HCT116 (cell line): ENCODE measurements around the gene SPG11. TPM values are rescaled to one million over a fixed set of nuclear protein-coding genes. Genes with fewer than 3 reads are reported as not detected.

Experiments
- ATAC-seq: fragments of 200-7000 bp; cut with Tn5 transposase; 2 replicates; pipeline ENCODE4 v1.9.1; 2020; ENCODE audit warnings: mild to moderate bottlenecking, moderate library complexity
- BruUV-seq: library from RNA; stranded (reverse); fragments of 400-500 nt; replicated peaks from 2 replicates; lab custom pipeline; 2021; lab: Mats Ljungman, UMichigan
- CTCF ChIA-PET: fragments of 300-600 bp; sonication (Branson Sonifier 250); formaldehyde crosslinking; loops from one replicate; lab custom pipeline; 2021; ENCODE audit warnings: antibody characterized with exemption; lab: Charles Lee
- POLR2A ChIA-PET: fragments of 300-600, 350-600 bp; sonication (Branson Sonifier 250); formaldehyde crosslinking; loops from one replicate; lab custom pipeline; 2021; ENCODE audit warnings: antibody characterized with exemption; lab: Charles Lee
- RAD21 ChIA-PET, 2 experiments: fragments of 300-600 bp; sonication (Branson Sonifier 250); formaldehyde crosslinking; loops; one replicate each; lab custom pipeline; 2023; ENCODE audit warnings: low total read pairs in 2 of 2; ENCODE audit not compliant: uncharacterized antibody in 2 of 2, unreplicated experiment in 2 of 2, low non-redundant PET in 1 of 2; lab: Charles Lee
- DNase-seq: peaks from one replicate; pipeline ENCODE4 v3.0.0-alpha.2; 2010; ENCODE audit warnings: low read depth, low spot score
- H2AFZ ChIP-seq: fragments of 200-600 bp; shearing (Covaris generic), sonication (generic); 2 replicates; pipeline ENCODE4 v1.6.1; 2017; ENCODE audit warnings: low read depth, mixed run types, mixed read lengths, antibody characterized with exemption, low read length; ENCODE audit not compliant: poor library complexity, severe bottlenecking
- H3K27ac ChIP-seq: 2 replicates; pipeline ENCODE4 v1.5.1; 2012; ENCODE audit warnings: low read depth, low read length
- H3K27me3 ChIP-seq: fragments of 200-600 bp; sonication (generic); 2 replicates; pipeline ENCODE4 v1.6.1; 2016; ENCODE audit warnings: mixed run types, low read length, mixed read lengths; ENCODE audit not compliant: insufficient read depth
- H3K36me3 ChIP-seq, 2 experiments: fragments of 200-500 bp in 1 of 2; fragments of 200-600 bp in 1 of 2; sonication (Bioruptor generic) in 1 of 2; sonication (generic) in 1 of 2; 2 replicates each; pipeline versions ENCODE4 v1.5.1 to v1.6.1; 2014 to 2016; ENCODE audit warnings: low read length in 2 of 2, inconsistent platforms in 1 of 2, mixed read lengths in 1 of 2, mixed run types in 1 of 2; ENCODE audit not compliant: insufficient read depth in 2 of 2, control insufficient read depth in 1 of 2
- H3K4me1 ChIP-seq, 2 experiments: fragments of 200-600 bp in 1 of 2; sonication (generic) in 1 of 2; 2 replicates each; pipeline versions ENCODE4 v1.5.1 to v1.6.1; 2012 to 2017; ENCODE audit warnings: low read length in 2 of 2, inconsistent platforms in 1 of 2, mild to moderate bottlenecking in 1 of 2, mixed read lengths in 1 of 2, mixed run types in 1 of 2, moderate library complexity in 1 of 2; ENCODE audit not compliant: insufficient read depth in 2 of 2, control insufficient read depth in 1 of 2
- H3K4me2 ChIP-seq: fragments of 200-600 bp; sonication (generic); 2 replicates; pipeline ENCODE4 v1.6.1; 2017; ENCODE audit warnings: mixed run types, low read length, mixed read lengths
- H3K4me3 ChIP-seq, 2 experiments: fragments of 200-600 bp in 1 of 2; sonication (generic) in 1 of 2; replicated peaks in 1 of 2; 2 replicates each; pipeline ENCODE4 v1.5.1; 2011 to 2016; ENCODE audit warnings: low read length in 2 of 2, control low read depth in 1 of 2, low read depth in 1 of 2, mild to moderate bottlenecking in 1 of 2, mixed read lengths in 1 of 2, mixed run types in 1 of 2
- H3K79me2 ChIP-seq: fragments of 200-600 bp; sonication (generic); 2 replicates; pipeline ENCODE4 v1.6.1; 2017; ENCODE audit warnings: mild to moderate bottlenecking, mixed run types, low read length, moderate library complexity, mixed read lengths; ENCODE audit not compliant: insufficient read depth
- H3K9ac ChIP-seq: fragments of 200-600 bp; sonication (generic); 2 replicates; pipeline ENCODE4 v1.6.1; 2016; ENCODE audit warnings: low read length, mixed read lengths
- H3K9me2 ChIP-seq: fragments of 200-600 bp; sonication (generic), shearing (Covaris generic); 2 replicates; pipeline ENCODE4 v1.6.1; 2017; ENCODE audit warnings: mixed run types, mild to moderate bottlenecking, moderate library complexity; ENCODE audit not compliant: insufficient read depth
- H3K9me3 ChIP-seq, 2 experiments: fragments of 200-500 bp in 1 of 2; fragments of 200-600 bp in 1 of 2; sonication (Bioruptor generic) in 1 of 2; sonication (generic) in 1 of 2; 2 replicates each; pipeline ENCODE4 v1.6.1; 2014 to 2017; ENCODE audit warnings: low read length in 2 of 2, mixed read lengths in 2 of 2, inconsistent platforms in 1 of 2, low read depth in 1 of 2, mild to moderate bottlenecking in 1 of 2, mixed run types in 1 of 2, moderate library complexity in 1 of 2; ENCODE audit not compliant: control insufficient read depth in 1 of 2, insufficient read depth in 1 of 2
- H4K20me1 ChIP-seq: fragments of 200-600 bp; sonication (generic), shearing (Covaris generic); 2 replicates; pipeline ENCODE4 v1.6.1; 2017; ENCODE audit warnings: mixed run types, mild to moderate bottlenecking, moderate library complexity; ENCODE audit not compliant: insufficient read depth
- CTCF ChIP-seq, 3 experiments: fragments of 200-600 bp in 1 of 3; sonication (generic) in 1 of 3; IDR thresholded peaks in 2 of 3; conservative IDR thresholded peaks in 1 of 3; 2 replicates each; pipeline ENCODE4 v1.5.1; 2012 to 2017; ENCODE audit warnings: low read depth in 2 of 3, low read length in 2 of 3, antibody characterized with exemption in 1 of 3, borderline replicate concordance in 1 of 3, control low read depth in 1 of 3, mild to moderate bottlenecking in 1 of 3, mixed read lengths in 1 of 3, mixed run types in 1 of 3, moderate library complexity in 1 of 3; ENCODE audit not compliant: insufficient read depth in 1 of 3
- EGR1 ChIP-seq: IDR thresholded peaks from 2 replicates; pipeline ENCODE4 v1.6.1; 2012; ENCODE audit warnings: low read depth
- FOSL1 ChIP-seq: IDR thresholded peaks from 2 replicates; pipeline ENCODE4 v1.6.1; 2012; ENCODE audit warnings: low read depth
- MAX ChIP-seq: IDR thresholded peaks from 2 replicates; pipeline ENCODE4 v1.6.1; 2012
- POLR2AphosphoS5 ChIP-seq: IDR thresholded peaks from 2 replicates; pipeline ENCODE4 v1.6.1; 2011; ENCODE audit warnings: mild to moderate bottlenecking, low read depth, low read length, moderate library complexity
- RAD21 ChIP-seq: IDR thresholded peaks from 2 replicates; pipeline ENCODE4 v1.6.1; 2012; ENCODE audit warnings: low read depth, mild to moderate bottlenecking
- YY1 ChIP-seq: IDR thresholded peaks from 2 replicates; pipeline ENCODE4 v1.6.1; 2011; ENCODE audit warnings: low read length, low read depth, moderate library complexity, mild to moderate bottlenecking; ENCODE audit not compliant: insufficient replicate concordance; ENCODE audit errors: extremely low read depth
- intact Hi-C: fragments of 100-400 bp; cut with micrococcal nuclease; formaldehyde crosslinking; loops from 2 replicates; pipeline ENCODE4 v1.10.0; 2022
- total RNA-seq: library from RNA; stranded (reverse); gene quantifications from one replicate; pipeline ENCODE4 v1.2.1, GENCODE V29; 2021; ENCODE audit not compliant: unreplicated experiment

The SPG11 gene
- total RNA-seq, 1 experiment from 2014 or later, result 34.8 TPM

GRCh38 chr15:44568338-44568737, 95.1 kb downstream of the SPG11 start:
- H3K4me2 ChIP-seq, result no peak overlapping the region
- BruUV-seq, result no TSS peak
- no peak for ATAC-seq
- intact Hi-C loops, result no loop called here
- H3K27ac ChIP-seq, result no peak overlapping the region
- no peak overlapping the region for H3K9ac ChIP-seq
- H3K9me2 ChIP-seq, result no peaks in the 10 kb centered on the region
- H3K27me3 ChIP-seq, result no peaks in the 10 kb centered on the region
- H4K20me1 ChIP-seq, result no peaks in the 10 kb centered on the region
- no peak overlapping the region for H2AFZ ChIP-seq
- POLR2A ChIA-PET, result interaction anchor here (0.7 kb wide), 1 partner anchor 701 kb away, joined by 4 read pairs; no protein-coding TSS in a partner anchor
- no peak overlapping the region for H3K4me3 ChIP-seq
- H3K9me3 ChIP-seq, result peaks cover 4 to 11% of the 10 kb centered on the region in 2 experiments; a peak in 2 of 4 replicates
- no peaks in the 10 kb centered on the region for H3K4me1 ChIP-seq
- TF ChIP-seq EGR1, result no peak
- no peak for TF ChIP-seq RAD21
- no peak for TF ChIP-seq FOSL1
- TF ChIP-seq POLR2AphosphoS5, result 0 out of 2 replicates have a peak, but pooled peaks have one; percentile 21
- no peak for TF ChIP-seq CTCF (IDR thresholded peaks at IDR 0.05 in 2 of 3, conservative IDR thresholded peaks at IDR 0.05 in 1 of 3; ENCODE audit: borderline replicate concordance in 1 of 3, insufficient read depth in 1 of 3, low read depth in 2 of 3, low read length in 2 of 3)
- TF ChIP-seq MAX, result no peak
- no peak for TF ChIP-seq YY1
- RAD21 ChIA-PET, result no interaction called here
- DNase-seq, result no peak
- H3K79me2 ChIP-seq, result no peaks in the 10 kb centered on the region
- H3K36me3 ChIP-seq, result peaks cover 27 to 40% of the 10 kb centered on the region in 2 experiments
- CTCF ChIA-PET, result no interaction called here

GRCh38 chr15:44566155-44566540, 97.3 kb downstream of the SPG11 start:
- H3K27ac ChIP-seq, result no peak overlapping the region
- H3K9ac ChIP-seq, result no peak overlapping the region
- no peaks in the 10 kb centered on the region for H3K9me2 ChIP-seq
- H4K20me1 ChIP-seq, result no peaks in the 10 kb centered on the region
- H3K27me3 ChIP-seq, result no peaks in the 10 kb centered on the region
- H3K9me3 ChIP-seq, result peaks cover 4 to 11% of the 10 kb centered on the region in 2 experiments; a peak in 2 of 4 replicates
- ATAC-seq (0 out of 2 replicates have a peak, but pooled peaks have one; percentile 5), DNase-seq (no peak)
- H3K79me2 ChIP-seq, result 0 out of 2 replicates have a peak, but pooled peaks cover 6% of the 10 kb centered on the region
- intact Hi-C loops, result no loop called here
- no peak overlapping the region for H3K4me3 ChIP-seq
- H3K4me1 ChIP-seq, result no peaks in the 10 kb centered on the region
- CTCF ChIA-PET, result no interaction called here
- TF ChIP-seq MAX (no peak), POLR2AphosphoS5 (peak; percentile 23; the same call in 1 of the 2 replicates)
- no peak overlapping the region for H2AFZ ChIP-seq
- BruUV-seq, result no TSS peak
- no peak overlapping the region for H3K4me2 ChIP-seq
- POLR2A ChIA-PET, result no interaction called here
- H3K36me3 ChIP-seq, result peaks cover 41 to 53% of the 10 kb centered on the region in 2 experiments
- RAD21 ChIA-PET, result no interaction called here
